ENCODE data around the gene DEPDC4. TPM values are rescaled to one million over a fixed set of nuclear protein-coding genes. Genes with fewer than 3 reads are reported as not detected.

Gene DEPDC4
- total RNA-seq, 1 donor from 2014 or later, result 0.82 TPM

- no peak for TF ChIP-seq CTCF (IDR thresholded peaks at IDR 0.05; ENCODE audit: unreplicated experiment)
- H3K9me3 Mint-ChIP-seq (ENCODE audit: unreplicated experiment), result no peaks in the 10 kb centered on the region
- no peak for DNase-seq (ENCODE audit: low spot score)
- no peak overlapping the region for H3K27ac Mint-ChIP-seq (ENCODE audit: unreplicated experiment)
- H3K36me3 Mint-ChIP-seq (ENCODE audit: low read depth, unreplicated experiment), result no peaks in the 10 kb centered on the region
- H3K27me3 Mint-ChIP-seq (ENCODE audit: unreplicated experiment), result peaks cover 11% of the 10 kb centered on the region
- H3K4me1 Mint-ChIP-seq (ENCODE audit: unreplicated experiment), result peaks cover 13% of the 10 kb centered on the region
- peak overlapping the region; percentile 89 for H3K4me3 Mint-ChIP-seq (ENCODE audit: unreplicated experiment)
These were observed 67.9 kb downstream of the DEPDC4 start for GRCh38 chr12:100199023-100199346.

DNA sequence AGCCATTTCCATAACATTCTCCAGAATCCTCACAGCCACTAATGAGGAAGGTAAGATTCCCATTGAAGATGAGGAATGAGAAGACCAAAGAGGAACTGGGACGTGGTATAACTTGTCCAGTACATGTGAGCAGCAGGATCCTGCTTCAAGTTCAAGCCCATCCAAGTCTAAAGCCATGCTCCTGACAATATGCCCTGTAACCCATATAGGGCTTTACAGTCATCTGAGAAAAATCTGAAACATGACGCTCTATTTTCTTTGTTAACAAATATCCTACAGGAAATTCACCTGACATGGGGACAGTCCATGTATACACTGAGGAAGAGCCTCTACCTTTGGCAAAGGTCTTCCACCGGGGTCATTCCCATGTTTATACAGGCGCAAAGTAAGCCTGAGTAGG, 69.4 kb downstream of the DEPDC4 start:
- no peaks in the 10 kb centered on the region for H3K9me3 Mint-ChIP-seq (ENCODE audit: unreplicated experiment)
- H3K27me3 Mint-ChIP-seq (ENCODE audit: unreplicated experiment), result peaks cover 14% of the 10 kb centered on the region
- H3K4me1 Mint-ChIP-seq (ENCODE audit: unreplicated experiment), result peaks cover 13% of the 10 kb centered on the region
- no peaks in the 10 kb centered on the region for H3K36me3 Mint-ChIP-seq (ENCODE audit: low read depth, unreplicated experiment)
- TF ChIP-seq CTCF (IDR thresholded peaks at IDR 0.05; ENCODE audit: unreplicated experiment), result no peak
- H3K27ac Mint-ChIP-seq (ENCODE audit: unreplicated experiment), result no peak overlapping the region
- DNase-seq (ENCODE audit: low spot score), result no peak
- H3K4me3 Mint-ChIP-seq (ENCODE audit: unreplicated experiment), result no peak overlapping the region

DNA sequence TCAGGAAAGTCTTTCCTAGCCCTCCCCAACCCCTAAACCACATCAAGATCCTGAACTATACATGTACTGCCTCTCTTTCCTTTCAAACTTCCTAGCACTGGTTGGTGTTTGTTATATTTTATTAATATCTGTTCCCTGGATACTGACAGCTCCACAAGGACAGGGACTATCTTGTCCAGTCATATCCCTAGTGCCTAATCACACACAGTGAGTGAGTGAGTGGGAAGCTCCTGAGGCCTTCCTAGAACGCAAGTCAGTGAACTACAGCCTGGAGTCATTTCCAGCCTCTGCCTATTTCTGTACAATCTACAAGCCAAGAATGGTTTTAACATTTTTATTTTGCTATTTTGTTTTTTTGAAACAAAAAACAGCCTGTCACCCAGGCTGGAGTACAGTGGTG, 73.8 kb downstream of the DEPDC4 start:
- H3K4me1 Mint-ChIP-seq (ENCODE audit: unreplicated experiment), result peaks cover 3% of the 10 kb centered on the region
- H3K27me3 Mint-ChIP-seq (ENCODE audit: unreplicated experiment), result peaks cover 10% of the 10 kb centered on the region
- H3K4me3 Mint-ChIP-seq (ENCODE audit: unreplicated experiment), result no peak overlapping the region
- DNase-seq (ENCODE audit: low spot score), result no peak
- no peak overlapping the region for H3K27ac Mint-ChIP-seq (ENCODE audit: unreplicated experiment)
- no peak for TF ChIP-seq CTCF (IDR thresholded peaks at IDR 0.05; ENCODE audit: unreplicated experiment)
- no peaks in the 10 kb centered on the region for H3K36me3 Mint-ChIP-seq (ENCODE audit: low read depth, unreplicated experiment)
- H3K9me3 Mint-ChIP-seq (ENCODE audit: unreplicated experiment), result no peaks in the 10 kb centered on the region

Other genes starting within 250 kb of the DEPDC4 start
- gene BLTP3B, start 124.2 kb downstream of the DEPDC4 start, total RNA-seq (ENCODE audit: unreplicated experiment), result 14.3 TPM
- gene ACTR6, start 66.3 kb downstream of the DEPDC4 start, total RNA-seq (ENCODE audit: unreplicated experiment), result 20.4 TPM
- gene SCYL2, start 98 bp upstream of the DEPDC4 start, total RNA-seq (ENCODE audit: unreplicated experiment), result 56.9 TPM
- not detected for gene SLC17A8, start 90.0 kb upstream of the DEPDC4 start, total RNA-seq (ENCODE audit: unreplicated experiment)
- gene NR1H4, start 206.8 kb upstream of the DEPDC4 start, total RNA-seq (ENCODE audit: unreplicated experiment), result not detected

Measured in endothelial cell (in vitro differentiated cells).